ENCODE results near the gene SVEP1.

GRCh38 chr9:110405858-110406443 lies 173.6 kb downstream of the SVEP1 start:
- no peak for TF ChIP-seq CTCF (conservative IDR thresholded peaks at IDR 0.05; ENCODE audit: low read length)
- TF ChIP-seq EZH2phosphoT487 (IDR thresholded peaks at IDR 0.05; ENCODE audit: borderline replicate concordance, low read depth, low read length): no peak
